Camera-type eye (tissue), 1 donor: ENCODE results near the gene GBX1. TPM values are rescaled to one million over a fixed set of nuclear protein-coding genes. Genes with fewer than 3 reads are reported as not detected.

Experiments
- total RNA-seq: library from RNA; depleted of rRNA; stranded (reverse); fragments of >200 nt; gene quantifications from one replicate; pipeline ENCODE4 v1.2.3, GENCODE V29; 2014

The GBX1 gene
- total RNA-seq = not detected

GRCh38 chr7:151167197-151167961, at the start of gene GBX1:
Gene GBX1 (minus strand): TSS chr7:151167694. CDS start chr7:151167548, 146 bp downstream.

GRCh38 chr7:151210087-151210854, 42.8 kb upstream of the GBX1 start, which contains the start of gene H2BK1:
Gene H2BK1 (minus strand): TSS chr7:151210488. CDS start chr7:151210318, 170 bp downstream.

DNA sequence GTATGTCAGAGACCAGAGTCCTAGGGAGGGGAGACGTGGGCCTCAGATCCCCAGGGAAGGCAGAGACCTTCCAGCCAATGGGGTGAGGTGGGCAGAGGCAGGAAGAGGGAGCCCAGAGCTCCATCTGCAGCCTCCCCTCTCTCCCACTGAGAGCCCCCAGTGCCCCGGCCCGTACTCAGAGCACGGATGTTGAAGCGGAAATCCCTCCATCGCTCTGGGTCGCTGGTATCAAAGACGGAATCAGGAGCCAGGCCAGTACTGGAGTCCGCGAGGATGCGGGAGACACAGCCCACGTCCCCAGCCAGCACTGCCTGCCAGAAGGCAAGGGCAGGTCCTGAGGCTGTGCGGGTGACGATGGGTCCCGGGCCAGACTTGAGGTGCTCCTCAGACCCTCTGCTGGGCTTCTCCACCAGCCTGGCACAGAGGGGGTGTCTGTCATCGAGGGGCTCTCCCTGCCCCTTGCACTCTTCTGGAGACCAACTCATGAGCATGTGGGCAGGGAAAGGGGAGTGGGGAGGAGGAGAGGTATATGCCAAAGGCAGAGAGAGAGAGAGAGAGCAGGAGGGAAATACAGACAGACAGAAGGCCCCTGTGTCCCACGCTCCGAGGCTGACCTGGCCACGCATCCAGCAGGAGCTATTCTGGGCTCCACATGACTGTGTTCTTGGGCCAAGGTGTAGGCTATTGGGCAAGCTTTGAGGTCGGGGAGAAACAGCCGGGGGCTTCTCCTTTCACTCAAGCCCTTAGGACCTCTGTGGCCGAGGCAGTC, 19.3 kb upstream of the GBX1 start, which contains the start of gene ASB10:
TSS of gene ASB10 (minus strand) at position 611 of the 769 bp plus-strand sequence. CDS start at position 491, 120 bp downstream.

Other genes starting within 250 kb of the GBX1 start
- gene KCNH2, start 189.4 kb downstream of the GBX1 start, total RNA-seq = 22.7 TPM
- 7.9 TPM for gene NOS3, start 176.7 kb downstream of the GBX1 start, total RNA-seq
- 1.9 TPM for gene ATG9B, start 143.2 kb downstream of the GBX1 start, total RNA-seq
- 23.3 TPM for gene ABCB8, start 139.2 kb downstream of the GBX1 start, total RNA-seq
- gene ASIC3, start 119.2 kb downstream of the GBX1 start, total RNA-seq = 4.4 TPM
- 18.6 TPM for gene CDK5, start 109.8 kb downstream of the GBX1 start, total RNA-seq
- gene SLC4A2, start 108.1 kb downstream of the GBX1 start, total RNA-seq = 69.0 TPM
- gene FASTK, start 86.9 kb downstream of the GBX1 start, total RNA-seq = 65.1 TPM
- gene TMUB1, start 84.2 kb downstream of the GBX1 start, total RNA-seq = 21.1 TPM
- gene AGAP3, start 81.2 kb downstream of the GBX1 start, total RNA-seq = 68.7 TPM
- gene ASB10, start 19.6 kb upstream of the GBX1 start, total RNA-seq = 0.44 TPM
- not detected for gene H2BK1, start 42.8 kb upstream of the GBX1 start, total RNA-seq
- 32.5 TPM for gene ABCF2, start 59.5 kb upstream of the GBX1 start, total RNA-seq
- 31.4 TPM for gene CHPF2, start 64.8 kb upstream of the GBX1 start, total RNA-seq
- 64.0 TPM for gene SMARCD3, start 81.0 kb upstream of the GBX1 start, total RNA-seq
- 57.6 TPM for gene NUB1, start 174.1 kb upstream of the GBX1 start, total RNA-seq
- 19.7 TPM for gene WDR86, start 242.3 kb upstream of the GBX1 start, total RNA-seq